Suprapubic skin (tissue), 4 donors: ENCODE results near the gene COL6A1. TPM values are rescaled to one million over a fixed set of nuclear protein-coding genes. Genes with fewer than 3 reads are reported as not detected.

Source experiments
- DNase-seq, 2 donors: peaks; one replicate each; pipeline ENCODE4 v3.0.0-alpha.2; 2019; ENCODE audit warnings: low spot score in 2 of 2
- H3K27ac ChIP-seq: fragments of 200-600 bp; sonication (generic); one replicate; pipeline ENCODE4 v1.5.1; 2019
- H3K27me3 ChIP-seq: fragments of 200-600 bp; sonication (generic); one replicate; pipeline ENCODE4 v1.5.1; 2019
- H3K36me3 ChIP-seq: fragments of 200-600 bp; sonication (generic); one replicate; pipeline ENCODE4 v1.5.1; 2019
- H3K4me1 ChIP-seq: fragments of 200-600 bp; sonication (generic); one replicate; pipeline ENCODE4 v1.5.1; 2019
- H3K4me3 ChIP-seq: fragments of 200-600 bp; sonication (generic); one replicate; pipeline ENCODE4 v1.5.1; 2019; ENCODE audit warnings: mild to moderate bottlenecking
- H3K9me3 ChIP-seq: fragments of 200-600 bp; sonication (generic); one replicate; pipeline ENCODE4 v1.5.1; 2019
- CTCF ChIP-seq, 2 donors: fragments of 200-600 bp in 1 of 2; fragments of 450-650 bp in 1 of 2; sonication (generic) in 1 of 2; IDR thresholded peaks; one replicate each; pipeline ENCODE4 v1.5.1; 2016 to 2019; ENCODE audit warnings: antibody characterized with exemption in 2 of 2, mild to moderate bottlenecking in 1 of 2, moderate library complexity in 1 of 2
- EP300 ChIP-seq: sonication (generic); formaldehyde crosslinking; IDR thresholded peaks from one replicate; pipeline ENCODE4 v1.6.1; 2017; ENCODE audit warnings: antibody characterized with exemption
- POLR2A ChIP-seq, 2 donors: fragments of 450-650 bp; IDR thresholded peaks; one replicate each; pipeline ENCODE4 v1.6.1; 2017; ENCODE audit warnings: antibody characterized with exemption in 2 of 2, mild to moderate bottlenecking in 2 of 2, moderate library complexity in 2 of 2
- POLR2AphosphoS5 ChIP-seq, 3 donors: sonication (generic); formaldehyde crosslinking; IDR thresholded peaks; one replicate each; pipeline ENCODE4 v1.6.1; 2017; ENCODE audit warnings: antibody characterized with exemption in 3 of 3
- WGBS: methylation state at CpG from one replicate; pipeline ENCODE4 v1.1.5; 2018; 5-methylcytosine and 5-hydroxymethylcytosine counted together
- total RNA-seq, 4 donors: library from RNA; depleted of rRNA; stranded (reverse); fragments of >200 nt; gene quantifications; one replicate each; pipeline ENCODE4 v1.1.0, GENCODE V29; 2016

Gene COL6A1
- total RNA-seq, 4 donors from 2014 or later, result 105 to 123 (median 109) TPM

GRCh38 chr21:46037331-46038325, 56.1 kb downstream of the COL6A1 start:
- no peaks in the 10 kb centered on the region for H3K9me3 ChIP-seq
- H3K4me1 ChIP-seq, result peaks cover 12% of the 10 kb centered on the region
- no peak overlapping the region for H3K4me3 ChIP-seq
- H3K27me3 ChIP-seq, result no peaks in the 10 kb centered on the region
- no peaks in the 10 kb centered on the region for H3K36me3 ChIP-seq
- TF ChIP-seq POLR2AphosphoS5 (IDR thresholded peaks at IDR 0.05) (no peak), POLR2A (IDR thresholded peaks at IDR 0.05) (no peak), EP300 (no peak), CTCF (IDR thresholded peaks at IDR 0.05) (no peak)
- WGBS, result 91% methylated on average over 29 of the region's 52 CpGs
- no peak for DNase-seq
- no peak overlapping the region for H3K27ac ChIP-seq

GRCh38 chr21:46038341-46038829, 56.8 kb downstream of the COL6A1 start:
- Histone ChIP-seq H3K4me1 (peaks cover 12% of the 10 kb centered on the region), H3K36me3 (no peaks in the 10 kb centered on the region), H3K27me3 (no peaks in the 10 kb centered on the region), H3K4me3 (no peak overlapping the region), H3K27ac (peak overlapping the region; percentile 72), H3K9me3 (no peaks in the 10 kb centered on the region)
- 72% methylated on average over 15 of the region's 24 CpGs for WGBS
- DNase-seq, result no peak
- TF ChIP-seq POLR2AphosphoS5 (IDR thresholded peaks at IDR 0.05) (no peak), EP300 (no peak), CTCF (IDR thresholded peaks at IDR 0.05) (no peak), POLR2A (IDR thresholded peaks at IDR 0.05) (no peak)

GRCh38 chr21:46038871-46039397, 57.4 kb downstream of the COL6A1 start:
- H3K4me1 ChIP-seq, result peaks cover 12% of the 10 kb centered on the region
- H3K36me3 ChIP-seq, result no peaks in the 10 kb centered on the region
- TF ChIP-seq EP300 (no peak), POLR2AphosphoS5 (IDR thresholded peaks at IDR 0.05) (no peak), POLR2A (IDR thresholded peaks at IDR 0.05) (no peak), CTCF (IDR thresholded peaks at IDR 0.05) (no peak)
- no peak overlapping the region for H3K4me3 ChIP-seq
- H3K9me3 ChIP-seq, result no peaks in the 10 kb centered on the region
- H3K27ac ChIP-seq, result peak overlapping the region; percentile 72
- 63% methylated on average over 14 of the region's 23 CpGs for WGBS
- no peaks in the 10 kb centered on the region for H3K27me3 ChIP-seq
- peak; percentile 84 for DNase-seq

- TF ChIP-seq POLR2AphosphoS5 (IDR thresholded peaks at IDR 0.05), result no peak
- no peak for TF ChIP-seq EP300
- no peak for TF ChIP-seq CTCF (IDR thresholded peaks at IDR 0.05)
- no peak for TF ChIP-seq POLR2A (IDR thresholded peaks at IDR 0.05)
- no peak for DNase-seq
- 88% methylated on average over 24 of the region's 31 CpGs for WGBS
- Histone ChIP-seq H3K27ac (peak overlapping the region; percentile 24), H3K27me3 (no peaks in the 10 kb centered on the region), H3K36me3 (no peaks in the 10 kb centered on the region), H3K4me1 (peaks cover 12% of the 10 kb centered on the region), H3K9me3 (no peaks in the 10 kb centered on the region), H3K4me3 (no peak overlapping the region)
Observed at GRCh38 chr21:46039891-46040660, 58.5 kb downstream of the COL6A1 start.
